ENCODE results near the gene GDPD2.

- TF ChIP-seq ZNF772 (CRISPR knock-in tag; IDR thresholded peaks at IDR 0.05) (no peak), POLR2AphosphoS5 (IDR thresholded peaks at IDR 0.05; ENCODE audit: low read depth, low read length) (no peak), NR2C2 (CRISPR knock-in tag; IDR thresholded peaks at IDR 0.05; ENCODE audit: borderline replicate concordance) (no peak), CTCF (CRISPR knock-in tag; IDR thresholded peaks at IDR 0.05) (no peak), ZNF580 (CRISPR knock-in tag; IDR thresholded peaks at IDR 0.05; ENCODE audit: borderline replicate concordance, low read depth) (no peak), SKI (IDR thresholded peaks at IDR 0.05; ENCODE audit: partially characterized antibody) (no peak), ASH2L (IDR thresholded peaks at IDR 0.05; ENCODE audit: insufficient read length, low read depth, low read length) (no peak), ZNF253 (CRISPR knock-in tag; IDR thresholded peaks at IDR 0.05; ENCODE audit: borderline replicate concordance) (no peak)
- TF ChIP-seq, protein P1, sequence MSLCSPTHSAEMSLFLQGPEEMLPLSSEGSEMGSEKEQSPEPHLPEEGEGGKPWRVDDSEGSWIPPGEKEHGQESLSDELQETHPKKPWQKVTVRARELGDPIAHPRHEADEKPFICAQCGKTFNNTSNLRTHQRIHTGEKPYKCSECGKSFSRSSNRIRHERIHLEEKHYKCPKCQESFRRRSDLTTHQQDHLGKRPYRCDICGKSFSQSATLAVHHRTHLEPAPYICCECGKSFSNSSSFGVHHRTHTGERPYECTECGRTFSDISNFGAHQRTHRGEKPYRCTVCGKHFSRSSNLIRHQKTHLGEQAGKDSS (CRISPR knock-in tag; IDR thresholded peaks at IDR 0.05; ENCODE audit: borderline replicate concordance, low read depth): no peak
- TF ChIP-seq, protein P2, sequence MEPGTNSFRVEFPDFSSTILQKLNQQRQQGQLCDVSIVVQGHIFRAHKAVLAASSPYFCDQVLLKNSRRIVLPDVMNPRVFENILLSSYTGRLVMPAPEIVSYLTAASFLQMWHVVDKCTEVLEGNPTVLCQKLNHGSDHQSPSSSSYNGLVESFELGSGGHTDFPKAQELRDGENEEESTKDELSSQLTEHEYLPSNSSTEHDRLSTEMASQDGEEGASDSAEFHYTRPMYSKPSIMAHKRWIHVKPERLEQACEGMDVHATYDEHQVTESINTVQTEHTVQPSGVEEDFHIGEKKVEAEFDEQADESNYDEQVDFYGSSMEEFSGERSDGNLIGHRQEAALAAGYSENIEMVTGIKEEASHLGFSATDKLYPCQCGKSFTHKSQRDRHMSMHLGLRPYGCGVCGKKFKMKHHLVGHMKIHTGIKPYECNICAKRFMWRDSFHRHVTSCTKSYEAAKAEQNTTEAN (CRISPR knock-in tag; conservative IDR thresholded peaks at IDR 0.05): no peak
These were observed 55.6 kb downstream of the GDPD2 start for GRCh38 chrX:70478526-70479245.

All from HepG2 (cell line).